ENCODE results near the gene SEMA5B. TPM values are rescaled to one million over a fixed set of nuclear protein-coding genes. Genes with fewer than 3 reads are reported as not detected.

The SEMA5B gene
- total RNA-seq, 1 experiment from 2014 or later = 0.16 TPM

GRCh38 chr3:123066599-123066895, 39.0 kb upstream of the SEMA5B start:
- DNase-seq = no peak
- H3K27ac ChIP-seq = peak overlapping the region; percentile 47
- no peaks in the 10 kb centered on the region for H3K4me1 ChIP-seq
- H3K36me3 ChIP-seq = no peaks in the 10 kb centered on the region
- H3K9me3 ChIP-seq (replicated peaks) = no peaks in the 10 kb centered on the region
- no peaks in the 10 kb centered on the region for H3K27me3 ChIP-seq
- peak overlapping the region; percentile 88 for H3K4me3 ChIP-seq

- Histone ChIP-seq H3K9me3 (replicated peaks) (no peaks in the 10 kb centered on the region), H3K27ac (no peak overlapping the region), H3K4me1 (no peaks in the 10 kb centered on the region), H3K27me3 (no peaks in the 10 kb centered on the region), H3K4me3 (no peak overlapping the region), H3K36me3 (no peaks in the 10 kb centered on the region)
- no peak for DNase-seq
Measured at GRCh38 chr3:123064914-123065313, 37.4 kb upstream of the SEMA5B start.

- Histone ChIP-seq H3K9me3 (replicated peaks) (no peaks in the 10 kb centered on the region), H3K27me3 (no peaks in the 10 kb centered on the region), H3K36me3 (no peaks in the 10 kb centered on the region), H3K4me1 (no peaks in the 10 kb centered on the region), H3K27ac (no peak overlapping the region), H3K4me3 (no peak overlapping the region)
- DNase-seq = no peak
Measured at GRCh38 chr3:123064506-123064905, 36.9 kb upstream of the SEMA5B start.

- Histone ChIP-seq H3K9me3 (replicated peaks) (no peaks in the 10 kb centered on the region), H3K27ac (no peak overlapping the region)
- DNase-seq = no peak
Measured at GRCh38 chr3:123063034-123063433, 35.5 kb upstream of the SEMA5B start.

GRCh38 chr3:123061856-123062255, 34.3 kb upstream of the SEMA5B start:
- Histone ChIP-seq H3K4me1 (no peaks in the 10 kb centered on the region), H3K9me3 (replicated peaks) (no peaks in the 10 kb centered on the region), H3K27me3 (no peaks in the 10 kb centered on the region), H3K4me3 (no peak overlapping the region), H3K27ac (no peak overlapping the region), H3K36me3 (no peaks in the 10 kb centered on the region)
- no peak for DNase-seq

More at GRCh38 chr3:123063034-123063433, 35.5 kb upstream of the SEMA5B start:
- no peak overlapping the region for H3K4me3 ChIP-seq
- no peaks in the 10 kb centered on the region for H3K27me3 ChIP-seq
- H3K4me1 ChIP-seq = no peaks in the 10 kb centered on the region
- no peaks in the 10 kb centered on the region for H3K36me3 ChIP-seq

DNA sequence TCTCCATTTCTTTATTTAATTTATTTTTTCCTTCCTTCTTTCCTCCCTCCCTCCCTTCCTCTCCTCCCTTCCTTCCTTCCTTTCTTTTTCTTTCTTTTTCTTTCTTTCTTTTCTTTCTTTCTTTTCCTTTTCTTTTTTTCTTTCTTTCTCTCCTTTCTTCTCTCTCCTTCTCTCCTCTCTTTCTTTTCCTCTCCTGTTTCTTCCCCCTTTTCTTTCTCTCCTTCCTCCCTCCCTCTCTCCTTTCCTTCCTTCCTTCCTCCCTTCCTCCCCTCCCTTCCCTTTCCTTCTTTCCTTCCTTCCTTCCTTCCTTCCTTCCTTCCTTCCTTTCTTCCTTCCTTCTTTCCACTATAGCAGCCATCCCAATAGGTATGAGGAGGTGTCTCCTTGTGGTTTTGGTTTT, 32.5 kb upstream of the SEMA5B start:
- H3K27ac ChIP-seq = no peak overlapping the region
- H3K4me3 ChIP-seq = no peak overlapping the region
- no peak for DNase-seq
- no peaks in the 10 kb centered on the region for H3K36me3 ChIP-seq
- H3K4me1 ChIP-seq = no peaks in the 10 kb centered on the region
- H3K27me3 ChIP-seq = no peaks in the 10 kb centered on the region
- H3K9me3 ChIP-seq (replicated peaks) = no peaks in the 10 kb centered on the region

DNA sequence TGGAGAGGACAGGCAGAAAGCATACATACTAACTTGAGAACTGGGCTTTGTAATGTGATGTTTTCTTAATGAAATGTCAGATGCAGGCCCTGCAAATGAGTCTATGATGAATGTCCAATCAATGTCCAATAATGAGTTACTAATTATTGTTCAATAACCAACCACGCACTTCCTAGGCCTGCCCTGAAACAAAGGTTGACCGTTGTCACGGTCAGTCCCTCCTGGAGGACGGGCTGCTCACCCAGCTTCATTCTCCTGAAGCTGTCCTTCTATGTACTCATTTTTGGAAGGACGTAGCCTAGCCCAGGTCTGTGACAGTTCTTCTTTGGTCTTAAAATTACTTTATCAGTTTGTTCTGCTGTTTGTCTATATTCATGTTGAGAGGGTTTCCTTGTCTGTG, 30.9 kb upstream of the SEMA5B start:
- Histone ChIP-seq H3K9me3 (replicated peaks) (no peaks in the 10 kb centered on the region), H3K27me3 (no peaks in the 10 kb centered on the region), H3K4me3 (no peak overlapping the region), H3K4me1 (peaks cover 1% of the 10 kb centered on the region; the same call in 1 of the 2 replicates), H3K36me3 (no peaks in the 10 kb centered on the region), H3K27ac (no peak overlapping the region)
- DNase-seq = no peak

DNA sequence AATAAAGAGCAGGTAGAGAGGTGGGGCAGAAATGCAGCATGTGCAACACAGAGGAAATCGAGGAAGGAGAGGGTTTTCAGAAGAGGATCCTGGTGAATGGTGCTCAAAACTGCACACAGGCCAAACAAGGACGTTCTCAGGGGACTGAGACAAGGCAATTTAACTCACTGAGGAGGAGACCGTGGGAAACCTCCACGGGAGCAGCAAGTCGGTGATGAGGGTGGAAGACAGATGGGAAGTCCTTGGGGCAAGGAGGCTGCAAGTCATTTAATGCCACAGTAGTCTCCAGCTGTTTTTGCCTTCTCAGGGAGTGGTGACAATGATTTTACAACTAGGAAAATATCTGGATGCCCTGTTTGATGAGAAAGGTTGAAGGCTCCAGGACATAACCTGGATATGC, 27.8 kb upstream of the SEMA5B start:
- no peak overlapping the region for H3K4me3 ChIP-seq
- DNase-seq = no peak
- no peak overlapping the region for H3K27ac ChIP-seq
- no peaks in the 10 kb centered on the region for H3K36me3 ChIP-seq
- H3K4me1 ChIP-seq = peaks cover 10% of the 10 kb centered on the region
- no peaks in the 10 kb centered on the region for H3K9me3 ChIP-seq (replicated peaks)
- no peaks in the 10 kb centered on the region for H3K27me3 ChIP-seq

GRCh38 chr3:123054931-123055330, 27.4 kb upstream of the SEMA5B start:
- Histone ChIP-seq H3K4me1 (peaks cover 10% of the 10 kb centered on the region), H3K27ac (no peak overlapping the region), H3K27me3 (no peaks in the 10 kb centered on the region), H3K4me3 (no peak overlapping the region), H3K36me3 (no peaks in the 10 kb centered on the region), H3K9me3 (replicated peaks) (no peaks in the 10 kb centered on the region)
- no peak for DNase-seq

DNA sequence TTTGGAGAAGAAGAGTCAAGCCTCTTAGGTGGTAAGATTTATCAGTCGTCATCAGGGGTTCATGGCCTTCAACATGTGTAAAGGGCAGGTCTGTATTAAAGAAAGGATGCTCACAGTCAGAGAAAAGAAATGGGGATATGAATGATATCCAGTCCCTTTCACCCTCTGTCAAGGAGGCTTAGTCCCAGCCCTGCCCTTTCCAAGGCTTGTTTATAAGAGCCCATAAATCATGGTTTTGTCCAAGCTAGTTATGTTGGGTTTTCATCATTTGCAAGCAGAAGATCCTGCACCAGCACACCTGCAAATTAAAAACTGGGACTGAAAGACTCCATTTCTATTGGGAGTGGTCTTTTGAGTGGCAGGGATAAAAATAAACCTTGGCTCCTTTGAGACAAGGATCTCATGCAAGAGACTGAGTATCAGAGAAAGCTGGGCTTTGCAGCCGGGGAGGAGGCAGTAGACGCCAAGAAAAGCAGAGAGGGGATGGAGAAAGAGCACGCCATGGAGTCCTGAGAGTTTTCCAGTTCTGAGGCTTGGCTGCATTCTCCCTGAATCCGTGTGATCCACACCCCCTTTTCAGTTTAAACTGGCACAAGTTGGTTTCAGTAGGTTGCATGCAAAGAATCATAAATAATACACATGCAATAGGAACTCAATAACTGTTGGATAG, 26.7 kb upstream of the SEMA5B start:
- Histone ChIP-seq H3K4me1 (peaks cover 10% of the 10 kb centered on the region), H3K27ac (no peak overlapping the region), H3K36me3 (no peaks in the 10 kb centered on the region), H3K4me3 (no peak overlapping the region), H3K9me3 (replicated peaks) (no peaks in the 10 kb centered on the region), H3K27me3 (no peaks in the 10 kb centered on the region)
- no peak for DNase-seq

GRCh38 chr3:123053107-123053506, 25.5 kb upstream of the SEMA5B start:
- no peaks in the 10 kb centered on the region for H3K9me3 ChIP-seq (replicated peaks)
- DNase-seq = peak; percentile 66 to 75
- H3K27me3 ChIP-seq = no peaks in the 10 kb centered on the region
- H3K27ac ChIP-seq = no peak overlapping the region
- no peaks in the 10 kb centered on the region for H3K36me3 ChIP-seq
- peaks cover 10% of the 10 kb centered on the region for H3K4me1 ChIP-seq
- H3K4me3 ChIP-seq = no peak overlapping the region

DNA sequence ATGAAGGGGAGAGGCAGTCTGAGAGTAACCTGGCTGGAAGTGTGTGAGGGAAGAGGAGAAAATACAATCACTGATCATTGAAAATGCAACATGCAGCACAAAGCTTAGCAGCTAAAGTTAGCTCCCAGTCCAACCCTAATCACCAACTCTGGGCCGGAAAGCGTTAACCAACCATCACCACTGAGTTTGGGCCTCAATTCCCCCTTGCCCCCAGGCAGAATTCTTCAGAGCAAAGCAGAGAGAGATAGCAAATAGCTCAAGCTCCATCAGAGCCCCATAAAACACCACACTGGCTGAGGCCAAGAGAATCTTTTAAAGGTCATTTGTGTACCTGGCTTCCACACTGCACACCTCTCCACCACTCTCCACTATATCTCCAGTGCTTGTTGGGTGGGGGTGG, 23.1 kb upstream of the SEMA5B start:
- Histone ChIP-seq H3K9me3 (replicated peaks) (no peaks in the 10 kb centered on the region), H3K4me1 (peaks cover 15% of the 10 kb centered on the region), H3K4me3 (no peak overlapping the region), H3K27ac (no peak overlapping the region), H3K36me3 (no peaks in the 10 kb centered on the region), H3K27me3 (no peaks in the 10 kb centered on the region)
- no peak for DNase-seq

GRCh38 chr3:123048480-123049237, 21.1 kb upstream of the SEMA5B start:
- DNase-seq = no peak
- Histone ChIP-seq H3K27me3 (no peaks in the 10 kb centered on the region), H3K36me3 (no peaks in the 10 kb centered on the region), H3K4me3 (no peak overlapping the region), H3K4me1 (peaks cover 15% of the 10 kb centered on the region), H3K9me3 (replicated peaks) (no peaks in the 10 kb centered on the region), H3K27ac (no peak overlapping the region)

- H3K27me3 ChIP-seq = no peaks in the 10 kb centered on the region; the same call in 1 of the 2 replicates
- peaks cover 5% of the 10 kb centered on the region for H3K4me1 ChIP-seq
- no peak for DNase-seq
- H3K27ac ChIP-seq = no peak overlapping the region
- H3K36me3 ChIP-seq = no peaks in the 10 kb centered on the region
- H3K9me3 ChIP-seq (replicated peaks) = no peaks in the 10 kb centered on the region
- no peak overlapping the region for H3K4me3 ChIP-seq
Measured at GRCh38 chr3:123047062-123047319, 19.4 kb upstream of the SEMA5B start.

DNA sequence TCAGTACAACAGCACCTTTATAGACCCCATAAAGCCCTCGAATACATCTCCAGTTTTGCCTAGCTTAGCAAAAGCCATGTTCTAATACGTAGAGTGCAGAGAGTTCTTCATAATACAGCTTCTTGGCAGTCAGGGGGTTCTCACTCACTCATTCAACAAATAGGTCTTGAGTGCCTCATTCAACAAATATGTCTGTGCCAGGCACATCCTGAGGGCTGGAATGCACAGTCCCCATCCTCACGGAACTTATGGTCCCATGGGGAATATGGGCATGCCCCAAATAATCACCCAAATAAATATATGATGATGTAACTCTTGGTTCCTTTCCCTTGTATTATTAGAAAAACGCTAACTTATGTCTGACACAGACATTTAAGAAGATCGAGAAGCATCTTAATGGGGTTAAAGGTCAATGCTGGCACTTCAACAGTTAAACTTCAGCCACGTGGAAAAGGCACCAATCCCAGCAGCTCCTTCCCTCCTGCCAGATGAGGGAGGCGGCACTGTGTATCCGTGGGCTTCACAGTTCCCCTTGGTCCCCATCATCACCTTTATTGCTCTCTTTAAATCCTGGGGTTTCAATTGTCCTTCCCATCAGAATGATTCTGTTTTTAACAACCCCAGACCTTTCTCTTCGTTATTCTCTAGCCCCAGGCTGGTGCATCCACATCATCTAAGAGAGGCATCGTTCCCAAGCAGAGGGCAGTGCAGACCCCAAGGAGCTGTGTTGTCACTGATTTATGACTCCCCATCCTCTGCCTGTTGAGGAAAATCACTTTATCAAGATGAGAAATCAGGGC, 18.9 kb upstream of the SEMA5B start:
- Histone ChIP-seq H3K4me3 (no peak overlapping the region), H3K27me3 (no peaks in the 10 kb centered on the region; the same call in 1 of the 2 replicates), H3K27ac (no peak overlapping the region), H3K36me3 (no peaks in the 10 kb centered on the region), H3K9me3 (replicated peaks) (no peaks in the 10 kb centered on the region), H3K4me1 (peaks cover 5% of the 10 kb centered on the region)
- DNase-seq = no peak

Data from SJCRH30 (cell line).